Heart right ventricle (tissue), 16 donors: ENCODE measurements around the gene ALKBH2. TPM values are rescaled to one million over a fixed set of nuclear protein-coding genes. Genes with fewer than 3 reads are reported as not detected.
A peak's percentile ranks its signal among the peaks of the same experiment; 100 is the strongest.

Experiments
- ATAC-seq, 8 donors: fragments of 200-7000 bp; cut with Tn5 transposase; one replicate each; pipeline ENCODE4 v1.9.1; 2020; ENCODE audit warnings: mild to moderate bottlenecking in 8 of 8, moderate library complexity in 8 of 8, moderate number of reproducible peaks in 1 of 8
- DNase-seq, 2 donors: peaks; one replicate each; pipeline ENCODE4 v3.0.0-alpha.2; 2020
- H3K27ac ChIP-seq, 10 donors: fragments of 200-600 bp; sonication (generic) in 2 of 10; one replicate each; pipeline versions ENCODE4 v1.5.0 to v1.8.0; 2020 to 2022; ENCODE audit warnings: mild to moderate bottlenecking in 3 of 10
- H3K27me3 ChIP-seq, 7 donors: fragments of 200-600 bp; one replicate each; pipeline ENCODE4 v1.8.0; 2021 to 2022; ENCODE audit warnings: mild to moderate bottlenecking in 2 of 7
- H3K36me3 ChIP-seq, 9 donors: fragments of 200-600 bp; sonication (generic) in 1 of 9; one replicate each; pipeline versions ENCODE4 v1.5.0 to v1.8.0; 2020 to 2022; ENCODE audit warnings: mild to moderate bottlenecking in 2 of 9
- H3K4me1 ChIP-seq, 9 donors: fragments of 200-600 bp; sonication (generic) in 1 of 9; one replicate each; pipeline versions ENCODE4 v1.5.0 to v1.8.0; 2020 to 2022; ENCODE audit warnings: mild to moderate bottlenecking in 4 of 9
- H3K4me3 ChIP-seq, 10 donors: fragments of 200-600 bp; sonication (generic) in 2 of 10; one replicate each; pipeline versions ENCODE4 v1.5.0 to v1.8.0; 2020 to 2022; ENCODE audit warnings: mild to moderate bottlenecking in 7 of 10, moderate library complexity in 2 of 10
- H3K9me3 ChIP-seq, 11 donors: fragments of 200-600 bp in 10 of 11; sonication (generic) in 2 of 11; one replicate each; pipeline versions ENCODE4 v1.5.0 to v1.8.0; 2013 to 2022; ENCODE audit warnings: mild to moderate bottlenecking in 2 of 11, control low read depth in 1 of 11, moderate library complexity in 1 of 11
- WGBS, 2 donors: extraction: QIAGEN DNeasy Blood & Tissue Kit; methylation state at CpG; one replicate each; pipeline ENCODE4 v1.1.7; 2013; ENCODE audit warnings: inconsistent platforms in 1 of 2; 5-methylcytosine and 5-hydroxymethylcytosine counted together
- intact Hi-C, 10 donors: fragments of 100-400 bp; cut with DNase I; formaldehyde crosslinking; loops; one replicate each; pipeline versions ENCODE4 v1.11.1 to v1.14.2; 2022
- polyA plus RNA-seq, 2 donors: library from polyadenylated mRNA; stranded (reverse); fragments of 200-250 nt; gene quantifications; one replicate each; pipeline ENCODE4 v1.2.3, GENCODE V29; 2013
- total RNA-seq, 10 donors: library from RNA; stranded (reverse); fragmentation: NEBNext Ultra II Directional in 3 of 10; extraction: Animal tissue kit (Norgen Biotek cat#: 25700) in 3 of 10; gene quantifications; one replicate each; pipeline versions ENCODE4 v1.2.1 to v1.2.4, GENCODE V29; 2021 to 2023
- TF ChIP-seq, protein P1 (sequence below), 9 donors: fragments of 200-600 bp; sonication (generic) in 2 of 9; IDR thresholded peaks; one replicate each; pipeline versions ENCODE4 v1.5.0 to v1.8.0; 2021 to 2022; ENCODE audit warnings: antibody characterized with exemption in 9 of 9, mild to moderate bottlenecking in 5 of 9, moderate library complexity in 1 of 9
- donor health status: Arrhythmogenic right ventricular cardiomyopathy.
- donor health status: ischemic (EF 13 %, LVEDD 7.1; RV severe dilation, severe dysfunction).
- donor health status: healthy with polysubstance abuse.
- donor health status: DM: no; HTN: yes; CAD: no.
- donor health status: DM: no; HTN: no; CAD: no.
- donor health status: ischemic (EF 25% LVEDD 6.9; RV normal size, moderate dysfunction).
- donor health status: ischemic (EF 25% LVEDD 5.7; RV mildly dilated, moderate dysfunction).
- donor health status: healthy.
- donor health status: DM: yes; HTN: yes; CAD: no.
- donor health status: Ischemic cardiomyopathy.
- donor health status: ischemic (EF 35%, LVEDD 5.7; RV mildly dilated, moderate dysfunction).
- donor health status: nonischemic (EF 11% LVEDD 7.7; RV severe dilation, severe dysfunction).
- donor health status: DM: yes; HTN: yes; CAD: no.
- donor health status: PGD.
- donor health status: ischemic (EF 29% LVEDD 5.4; RV normal size, mild dysfunction).
- donor health status: nonischemic (EF 23%, LVEDD 6.1; RV moderate dilation, normal function).

Gene ALKBH2
- total and polyA plus RNA-seq, 12 donors = 5.4 to 20.6 (median 7.5) TPM

GRCh38 chr12:109130297-109131153 is 37.3 kb upstream of the ALKBH2 start:
- Histone ChIP-seq H3K4me3 (peak overlapping the region in 2 of 10 donors; percentile 9 to 41), H3K27ac (peak overlapping the region; percentile 57 to 90 (median 82)), H3K9me3 (no peaks in the 10 kb centered on the region), H3K4me1 (peaks cover 0 to 79% (median 38%) of the 10 kb centered on the region in 9 donors), H3K27me3 (no peaks in the 10 kb centered on the region), H3K36me3 (peaks cover 0 to 30% (median 0%) of the 10 kb centered on the region in 9 donors)
- no peak for DNase-seq
- intact Hi-C loops = loop anchor here in 1 of 10 donors (2.0 kb wide), 1 partner anchor 14 kb away; the partner anchor contains the start of gene ACACB
- peak in 6 of 8 donors; percentile 10 to 53 (median 32) for ATAC-seq
- TF ChIP-seq, protein P1, sequence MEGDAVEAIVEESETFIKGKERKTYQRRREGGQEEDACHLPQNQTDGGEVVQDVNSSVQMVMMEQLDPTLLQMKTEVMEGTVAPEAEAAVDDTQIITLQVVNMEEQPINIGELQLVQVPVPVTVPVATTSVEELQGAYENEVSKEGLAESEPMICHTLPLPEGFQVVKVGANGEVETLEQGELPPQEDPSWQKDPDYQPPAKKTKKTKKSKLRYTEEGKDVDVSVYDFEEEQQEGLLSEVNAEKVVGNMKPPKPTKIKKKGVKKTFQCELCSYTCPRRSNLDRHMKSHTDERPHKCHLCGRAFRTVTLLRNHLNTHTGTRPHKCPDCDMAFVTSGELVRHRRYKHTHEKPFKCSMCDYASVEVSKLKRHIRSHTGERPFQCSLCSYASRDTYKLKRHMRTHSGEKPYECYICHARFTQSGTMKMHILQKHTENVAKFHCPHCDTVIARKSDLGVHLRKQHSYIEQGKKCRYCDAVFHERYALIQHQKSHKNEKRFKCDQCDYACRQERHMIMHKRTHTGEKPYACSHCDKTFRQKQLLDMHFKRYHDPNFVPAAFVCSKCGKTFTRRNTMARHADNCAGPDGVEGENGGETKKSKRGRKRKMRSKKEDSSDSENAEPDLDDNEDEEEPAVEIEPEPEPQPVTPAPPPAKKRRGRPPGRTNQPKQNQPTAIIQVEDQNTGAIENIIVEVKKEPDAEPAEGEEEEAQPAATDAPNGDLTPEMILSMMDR (IDR thresholded peaks at IDR 0.05) = no peak
- WGBS, 2 donors = 51 to 60% methylated on average over 15 of the region's 15 CpGs

DNA sequence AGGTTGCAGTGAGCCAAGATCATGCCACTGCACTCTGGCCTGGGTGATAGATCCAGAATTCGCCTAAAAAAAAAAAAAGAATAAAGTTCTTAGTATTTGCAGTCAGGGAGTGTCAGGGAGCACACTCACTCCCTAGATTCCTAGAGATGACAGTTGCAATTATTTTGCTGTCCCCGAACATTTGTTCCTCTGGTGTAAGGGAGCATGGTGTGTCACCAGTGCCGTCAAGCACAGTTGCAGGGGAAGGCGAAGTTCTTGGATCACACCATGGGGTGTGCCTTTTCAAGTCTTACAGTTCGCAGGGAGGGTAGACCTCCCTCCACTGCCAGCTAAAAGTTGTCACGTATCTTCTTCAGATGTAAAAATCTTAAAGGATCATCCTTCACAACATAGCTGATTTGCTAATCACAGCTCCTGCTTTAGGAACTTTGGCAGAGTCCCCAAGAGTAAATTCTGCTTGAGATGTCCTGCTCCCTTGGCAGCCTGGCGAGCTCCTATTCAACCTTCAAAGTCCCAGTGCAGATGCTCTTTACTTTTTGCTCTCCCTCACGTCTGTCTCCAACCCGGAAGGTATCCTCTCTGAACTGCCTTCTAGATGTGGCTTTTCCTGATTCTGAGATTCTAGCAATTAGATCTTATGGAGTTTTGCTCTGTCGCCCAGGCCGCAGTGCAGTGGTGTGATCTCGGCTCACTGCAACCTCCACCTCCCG is 34.4 kb upstream of the ALKBH2 start:
- intact Hi-C loops = no loop called here
- H3K4me1 ChIP-seq = peaks cover 0 to 71% (median 31%) of the 10 kb centered on the region in 9 donors
- H3K4me3 ChIP-seq = no peak overlapping the region
- ATAC-seq = no peak
- TF ChIP-seq, protein P1 (IDR thresholded peaks at IDR 0.05) = no peak
- DNase-seq = no peak
- peak overlapping the region in 1 of 10 donors; percentile 10 for H3K27ac ChIP-seq
- H3K9me3 ChIP-seq = no peaks in the 10 kb centered on the region
- WGBS, 2 donors = 83 to 84% methylated on average over 13 of the region's 13 CpGs
- H3K27me3 ChIP-seq = no peaks in the 10 kb centered on the region
- peaks cover 0 to 34% (median 0%) of the 10 kb centered on the region in 9 donors for H3K36me3 ChIP-seq

DNA sequence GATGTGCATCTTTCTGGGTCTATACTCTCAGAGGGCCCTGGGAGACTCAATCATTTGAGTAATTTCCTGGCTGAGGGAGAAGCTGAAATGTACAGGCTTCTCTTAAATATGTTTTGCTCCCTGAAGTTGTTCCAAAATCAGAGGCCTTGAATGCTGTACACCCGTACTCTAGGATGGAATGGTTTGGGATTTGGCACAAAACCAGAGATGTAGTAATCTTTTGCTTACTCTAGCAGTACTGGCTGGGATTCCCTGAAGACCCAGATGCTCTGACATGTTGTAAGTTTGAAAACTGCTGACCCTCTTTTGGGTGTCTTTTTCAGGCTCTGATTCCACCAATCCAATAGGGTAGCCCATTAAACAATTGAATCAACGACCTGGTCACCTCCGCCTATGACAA is 33.5 kb upstream of the ALKBH2 start:
- DNase-seq (no peak), ATAC-seq (peak in 1 of 8 donors; percentile 28)
- H3K4me1 ChIP-seq = peaks cover 0 to 74% (median 31%) of the 10 kb centered on the region in 9 donors
- intact Hi-C loops = no loop called here
- H3K9me3 ChIP-seq = no peaks in the 10 kb centered on the region
- peaks cover 0 to 37% (median 0%) of the 10 kb centered on the region in 9 donors for H3K36me3 ChIP-seq
- no peaks in the 10 kb centered on the region for H3K27me3 ChIP-seq
- H3K27ac ChIP-seq = peak overlapping the region in 5 of 10 donors; percentile 8 to 72 (median 14)
- 69 to 74% methylated on average over 3 of the region's 3 CpGs for WGBS, 2 donors
- TF ChIP-seq, protein P1 (IDR thresholded peaks at IDR 0.05) = no peak
- H3K4me3 ChIP-seq = no peak overlapping the region

DNA sequence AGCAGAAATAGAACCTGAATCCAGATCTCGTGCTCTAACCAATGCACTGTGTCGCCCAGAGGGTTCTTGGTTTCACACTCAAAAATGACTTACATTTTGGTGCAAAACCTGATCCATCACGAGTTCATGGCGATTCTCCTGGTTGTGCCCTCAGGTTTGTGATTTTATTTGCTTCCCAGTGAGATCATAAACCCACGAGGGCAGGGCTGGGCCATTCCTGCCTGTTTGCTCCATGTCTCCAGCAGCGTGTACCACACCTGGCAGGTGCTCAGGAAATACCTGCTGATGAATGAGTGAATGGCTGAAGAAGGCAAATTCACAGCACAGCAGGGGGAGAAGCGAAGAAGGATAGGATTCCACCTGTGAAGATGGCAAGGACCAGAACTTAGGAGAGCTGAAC is 32.5 kb upstream of the ALKBH2 start:
- 86 to 87% methylated on average over 7 of the region's 7 CpGs for WGBS, 2 donors
- no peak overlapping the region for H3K4me3 ChIP-seq
- peaks cover 0 to 42% (median 0%) of the 10 kb centered on the region in 9 donors for H3K36me3 ChIP-seq
- DNase-seq (no peak), ATAC-seq (no peak)
- intact Hi-C loops = no loop called here
- H3K27ac ChIP-seq = peak overlapping the region in 7 of 10 donors; percentile 14 to 82 (median 74)
- H3K9me3 ChIP-seq = no peaks in the 10 kb centered on the region
- TF ChIP-seq, protein P1 (IDR thresholded peaks at IDR 0.05) = no peak
- H3K27me3 ChIP-seq = no peaks in the 10 kb centered on the region
- H3K4me1 ChIP-seq = peaks cover 0 to 80% (median 29%) of the 10 kb centered on the region in 9 donors
